Fibroblast of lung (primary cell): ENCODE measurements around the gene PSMD11. TPM values are rescaled to one million over a fixed set of nuclear protein-coding genes. Genes with fewer than 3 reads are reported as not detected.

Experiments
- DNase-seq, 2 donors: peaks; one replicate each; pipeline versions ENCODE4 v3.0.0 to v3.0.0-alpha.2; 2010; ENCODE audit warnings: low read depth in 2 of 2
- H2AFZ ChIP-seq: 2 replicates; pipeline ENCODE4 v1.5.1; 2012; ENCODE audit warnings: low read length, control low read depth, inconsistent platforms
- H3K27ac ChIP-seq: 2 replicates; pipeline ENCODE4 v1.5.1; 2011; ENCODE audit warnings: low read length, control low read depth; ENCODE audit not compliant: insufficient read depth
- H3K27me3 ChIP-seq: 2 replicates; pipeline ENCODE4 v1.5.1; 2011; ENCODE audit warnings: mild to moderate bottlenecking, low read length; ENCODE audit not compliant: control insufficient read depth, insufficient read depth
- H3K36me3 ChIP-seq: 2 replicates; pipeline ENCODE4 v1.5.1; 2011; ENCODE audit warnings: low read length; ENCODE audit not compliant: control insufficient read depth, insufficient read depth
- H3K4me1 ChIP-seq: 2 replicates; pipeline ENCODE4 v1.5.1; 2011; ENCODE audit warnings: low read length; ENCODE audit not compliant: control insufficient read depth, insufficient read depth; ENCODE audit errors: extremely low read depth
- H3K4me2 ChIP-seq: 2 replicates; pipeline ENCODE4 v1.5.1; 2011; ENCODE audit warnings: low read length, control low read depth; ENCODE audit not compliant: insufficient read depth; ENCODE audit errors: extremely low read depth
- H3K4me3 ChIP-seq, 4 experiments: fragments of 200-600 bp in 1 of 4; sonication (generic) in 1 of 4; replicated peaks in 1 of 4; 2 replicates each; pipeline ENCODE4 v1.5.1; 2011 to 2016; ENCODE audit warnings: low read length in 4 of 4, low read depth in 3 of 4, mild to moderate bottlenecking in 3 of 4, control low read depth in 2 of 4, inconsistent platforms in 1 of 4, mixed read lengths in 1 of 4; ENCODE audit not compliant: insufficient read depth in 1 of 4; ENCODE audit errors: control extremely low read depth in 1 of 4
- H3K79me2 ChIP-seq: 2 replicates; pipeline ENCODE4 v1.5.1; 2012; ENCODE audit warnings: mild to moderate bottlenecking, low read length, inconsistent platforms; ENCODE audit not compliant: control insufficient read depth, insufficient read depth
- H3K9ac ChIP-seq: 2 replicates; pipeline ENCODE4 v1.5.1; 2011; ENCODE audit warnings: mild to moderate bottlenecking, low read length, control low read depth; ENCODE audit not compliant: insufficient read depth
- H3K9me3 ChIP-seq: 2 replicates; pipeline ENCODE4 v1.5.1; 2012; ENCODE audit warnings: low read depth, low read length; ENCODE audit not compliant: control insufficient read depth, insufficient read depth
- H4K20me1 ChIP-seq: 2 replicates; pipeline ENCODE4 v1.5.1; 2011; ENCODE audit warnings: low read length; ENCODE audit not compliant: control insufficient read depth, insufficient read depth; ENCODE audit errors: extremely low read depth
- CTCF ChIP-seq, 2 donors: IDR thresholded peaks in 1 of 2; conservative IDR thresholded peaks in 1 of 2; 1 replicate in 1 of 2; 2 replicates in 1 of 2; pipeline ENCODE4 v1.5.1; 2011 to 2012; ENCODE audit warnings: low read length in 2 of 2, control low read depth in 1 of 2, inconsistent platforms in 1 of 2, low read depth in 1 of 2, mild to moderate bottlenecking in 1 of 2
- EZH2 ChIP-seq: IDR thresholded peaks from 2 replicates; pipeline ENCODE4 v1.5.1; 2012; ENCODE audit warnings: low read length, control low read depth, mild to moderate bottlenecking; ENCODE audit errors: missing control alignments
- polyA plus RNA-seq, 2 donors: library from polyadenylated mRNA; depleted of rRNA in 1 of 2; stranded (reverse) in 1 of 2; unstranded in 1 of 2; fragments of >200 nt; gene quantifications; 2 replicates each; pipeline ENCODE4 v1.2.1, GENCODE V29; 2011 to 2012; ENCODE audit warnings: missing spikeins in 1 of 2
- total RNA-seq: library from RNA; depleted of rRNA; stranded (reverse); fragments of >200 nt; gene quantifications from 2 replicates; pipeline ENCODE4 v1.2.1, GENCODE V29; 2014

The PSMD11 gene
- total and polyA plus RNA-seq, 2 donors (not counting 1 experiment from before 2014, with no cell fraction given) = 74.1 to 77.9 TPM

- H3K9me3 ChIP-seq = no peaks in the 10 kb centered on the region
- no peak overlapping the region for H2AFZ ChIP-seq
- H3K4me1 ChIP-seq = no peaks in the 10 kb centered on the region
- H3K27me3 ChIP-seq = no peaks in the 10 kb centered on the region
- H3K9ac ChIP-seq = no peak overlapping the region
- H3K27ac ChIP-seq = no peak overlapping the region
- peaks cover 12% of the 10 kb centered on the region for H3K36me3 ChIP-seq
- TF ChIP-seq CTCF (conservative IDR thresholded peaks at IDR 0.05 in 1 of 2, IDR thresholded peaks at IDR 0.05 in 1 of 2; ENCODE audit: low read depth in 1 of 2, low read length in 2 of 2) = no peak
- no peak for TF ChIP-seq EZH2
- no peak overlapping the region for H3K4me3 ChIP-seq
- DNase-seq = no peak
- H3K4me2 ChIP-seq = no peak overlapping the region
- peaks cover 1% of the 10 kb centered on the region for H4K20me1 ChIP-seq
- H3K79me2 ChIP-seq = no peaks in the 10 kb centered on the region
Measured at GRCh38 chr17:32470405-32471167, 26.3 kb downstream of the PSMD11 start.

GRCh38 chr17:32471652-32472051, 27.3 kb downstream of the PSMD11 start:
- H3K9ac ChIP-seq = no peak overlapping the region
- no peak overlapping the region for H2AFZ ChIP-seq
- H3K4me1 ChIP-seq = no peaks in the 10 kb centered on the region
- H3K9me3 ChIP-seq = no peaks in the 10 kb centered on the region
- peaks cover 12% of the 10 kb centered on the region for H3K36me3 ChIP-seq
- no peak overlapping the region for H3K4me2 ChIP-seq
- H3K4me3 ChIP-seq = no peak overlapping the region
- H4K20me1 ChIP-seq = peaks cover 1% of the 10 kb centered on the region
- no peak for TF ChIP-seq CTCF (conservative IDR thresholded peaks at IDR 0.05 in 1 of 2, IDR thresholded peaks at IDR 0.05 in 1 of 2; ENCODE audit: low read depth in 1 of 2, low read length in 2 of 2)
- TF ChIP-seq EZH2 = no peak
- no peaks in the 10 kb centered on the region for H3K79me2 ChIP-seq
- DNase-seq = no peak
- no peaks in the 10 kb centered on the region for H3K27me3 ChIP-seq
- no peak overlapping the region for H3K27ac ChIP-seq

- peaks cover 25% of the 10 kb centered on the region for H3K36me3 ChIP-seq
- H3K4me2 ChIP-seq = no peak overlapping the region
- no peak overlapping the region for H3K4me3 ChIP-seq
- TF ChIP-seq CTCF (conservative IDR thresholded peaks at IDR 0.05 in 1 of 2, IDR thresholded peaks at IDR 0.05 in 1 of 2; ENCODE audit: low read depth in 1 of 2, low read length in 2 of 2) = no peak
- no peak for TF ChIP-seq EZH2
- H3K27me3 ChIP-seq = no peaks in the 10 kb centered on the region
- H3K9ac ChIP-seq = no peak overlapping the region
- no peaks in the 10 kb centered on the region for H4K20me1 ChIP-seq
- no peaks in the 10 kb centered on the region for H3K9me3 ChIP-seq
- no peak overlapping the region for H3K27ac ChIP-seq
- H3K4me1 ChIP-seq = no peaks in the 10 kb centered on the region
- no peaks in the 10 kb centered on the region for H3K79me2 ChIP-seq
- no peak overlapping the region for H2AFZ ChIP-seq
- no peak for DNase-seq
Measured at GRCh38 chr17:32475258-32475657, 30.9 kb downstream of the PSMD11 start.
